ENCODE data around the gene SLC33A1.

The SLC33A1 gene

DNA sequence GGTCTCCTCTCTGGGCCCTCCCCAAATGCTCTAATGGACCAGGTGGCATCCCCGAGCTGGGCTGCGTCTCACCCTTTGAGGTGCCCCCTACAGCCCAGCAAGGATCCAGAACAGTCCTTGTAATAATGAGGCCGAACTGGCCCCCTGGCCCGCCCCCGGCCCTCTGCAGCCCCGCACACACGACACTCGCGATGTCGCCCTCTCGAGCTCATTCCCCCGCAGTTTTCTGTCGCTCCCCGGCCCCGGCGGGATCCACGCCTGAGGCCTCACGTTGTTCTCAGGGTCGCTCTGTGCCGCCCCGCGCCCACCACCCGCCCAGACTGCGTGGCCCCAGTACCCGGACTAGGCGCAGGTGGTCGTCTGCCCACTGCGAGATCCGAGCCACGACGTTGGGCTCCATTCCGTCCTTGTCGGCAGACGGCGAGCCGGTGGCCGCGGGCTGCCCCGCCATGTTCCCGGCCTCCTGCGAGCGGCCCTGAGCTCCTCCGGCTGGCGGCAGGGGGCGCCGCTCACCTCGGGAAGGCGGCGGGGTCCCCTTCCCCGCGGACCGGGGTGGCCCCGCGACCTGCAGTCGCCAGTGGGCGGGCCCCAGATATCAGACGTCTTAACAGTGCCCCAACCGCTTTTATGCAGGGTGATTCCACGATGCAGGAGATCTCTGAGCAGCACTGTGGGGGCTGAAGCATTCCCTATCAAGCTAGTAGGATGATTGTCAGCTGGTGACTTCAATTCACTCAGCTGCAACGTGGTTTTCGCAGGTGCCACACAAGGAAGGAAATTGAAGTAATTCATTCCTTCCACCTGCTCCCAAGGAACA, 48.2 kb downstream of the SLC33A1 start, which contains the start of gene C3orf33:
C3orf33 (minus strand) TSS at position 477 of the 817 bp plus-strand sequence; CDS start at position 451, 26 bp downstream.
- H3K36me3 ChIP-seq (ENCODE audit: control insufficient read depth, insufficient read depth, low read length): no peaks in the 10 kb centered on the region
- H3K4me1 ChIP-seq (ENCODE audit: control insufficient read depth, insufficient read depth, low read length): no peaks in the 10 kb centered on the region
- peak within 1 kb of the TSS; percentile 78 for H3K27ac ChIP-seq (ENCODE audit: low read depth, low read length)
- H3K4me3 ChIP-seq (ENCODE audit: low read length): peak within 1 kb of the TSS; percentile 59
- H3K27me3 ChIP-seq (ENCODE audit: control insufficient read depth, insufficient read depth, low read length): no peaks in the 10 kb centered on the region
- H3K9ac ChIP-seq (ENCODE audit: low read length): peak within 1 kb of the TSS; percentile 57

DNA sequence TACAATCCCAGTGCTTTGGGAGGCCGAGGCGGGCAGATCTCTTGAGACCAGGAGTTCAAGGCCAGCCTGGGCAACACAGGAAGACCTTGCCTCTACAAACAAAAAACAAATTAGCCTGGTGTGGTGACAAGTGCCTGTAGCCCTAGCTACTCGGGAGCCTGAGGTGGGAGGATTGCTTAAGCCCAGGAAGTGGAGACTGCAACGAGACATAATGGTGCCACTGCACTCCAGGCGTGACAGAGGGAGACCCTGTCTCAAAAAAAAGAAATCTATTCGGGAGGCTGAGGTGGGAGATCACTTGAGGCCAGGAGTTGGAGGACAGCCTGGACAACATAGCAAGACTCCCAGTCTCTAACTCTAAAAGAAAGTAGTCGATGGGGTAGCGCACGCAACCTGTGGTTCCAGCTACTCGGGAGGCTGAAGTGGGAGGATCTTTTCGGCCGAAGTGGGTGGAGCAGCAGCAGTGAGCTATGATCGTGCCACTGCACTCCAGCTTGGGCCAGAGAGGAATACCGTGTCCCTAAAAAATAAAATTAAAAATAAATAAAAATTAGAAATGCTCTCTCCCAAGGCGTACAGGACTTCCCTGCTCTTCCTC, 48.9 kb downstream of the SLC33A1 start:
- Histone ChIP-seq H3K4me3 (ENCODE audit: low read length) (peak overlapping the region; percentile 59), H3K9ac (ENCODE audit: low read length) (peak overlapping the region; percentile 57), H3K27ac (ENCODE audit: low read depth, low read length) (peak overlapping the region; percentile 78), H3K36me3 (ENCODE audit: control insufficient read depth, insufficient read depth, low read length) (peaks cover under 1% of the 10 kb centered on the region), H3K4me1 (ENCODE audit: control insufficient read depth, insufficient read depth, low read length) (no peaks in the 10 kb centered on the region), H3K27me3 (ENCODE audit: control insufficient read depth, insufficient read depth, low read length) (no peaks in the 10 kb centered on the region)

DNA sequence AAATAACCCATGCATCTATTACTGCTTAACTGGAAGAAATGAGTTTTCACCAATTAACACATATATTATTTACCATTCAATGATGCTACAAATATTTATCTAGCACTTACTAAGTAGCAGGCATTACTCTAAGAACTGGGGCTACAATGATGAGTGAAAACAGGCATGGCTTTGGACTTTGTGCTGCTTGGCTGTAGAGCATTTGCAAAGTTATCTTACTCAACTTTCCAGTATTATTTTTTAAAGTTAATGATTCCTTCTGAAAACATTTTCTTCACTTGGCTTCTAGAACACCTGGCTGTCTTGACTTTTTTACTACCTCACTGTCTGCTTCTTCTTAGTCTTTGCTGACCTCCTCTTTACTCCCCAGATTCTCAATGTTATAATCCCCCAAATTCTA, 49.9 kb downstream of the SLC33A1 start:
- Histone ChIP-seq H3K9ac (ENCODE audit: low read length) (no peak overlapping the region), H3K4me3 (ENCODE audit: low read length) (no peak overlapping the region), H3K27ac (ENCODE audit: low read depth, low read length) (no peak overlapping the region), H3K27me3 (ENCODE audit: control insufficient read depth, insufficient read depth, low read length) (no peaks in the 10 kb centered on the region), H3K36me3 (ENCODE audit: control insufficient read depth, insufficient read depth, low read length) (peaks cover 2% of the 10 kb centered on the region), H3K4me1 (ENCODE audit: control insufficient read depth, insufficient read depth, low read length) (no peaks in the 10 kb centered on the region)

DNA sequence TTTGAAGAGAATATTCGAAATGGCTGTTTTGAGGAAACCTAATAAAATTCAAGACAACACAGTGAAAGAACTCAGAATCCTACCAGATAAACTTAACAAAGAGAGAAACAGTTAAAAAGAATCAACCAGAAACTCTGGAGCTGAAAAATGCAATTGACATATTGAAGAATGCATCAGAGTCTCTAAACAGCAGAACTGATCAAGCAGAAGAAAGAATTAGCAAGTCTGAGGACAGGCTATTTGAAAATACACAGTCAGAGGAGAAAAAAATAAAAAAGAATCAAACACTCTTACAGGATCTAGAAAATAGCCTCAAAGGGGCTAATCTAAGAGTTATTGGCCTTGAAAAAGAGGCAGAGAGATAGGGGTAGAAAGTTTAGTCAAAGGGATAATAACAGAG, 61.7 kb downstream of the SLC33A1 start:
- Histone ChIP-seq H3K27ac (ENCODE audit: low read depth, low read length) (no peak overlapping the region), H3K4me3 (ENCODE audit: low read length) (no peak overlapping the region), H3K4me1 (ENCODE audit: control insufficient read depth, insufficient read depth, low read length) (no peaks in the 10 kb centered on the region), H3K36me3 (ENCODE audit: control insufficient read depth, insufficient read depth, low read length) (peaks cover 4% of the 10 kb centered on the region), H3K9ac (ENCODE audit: low read length) (no peak overlapping the region), H3K27me3 (ENCODE audit: control insufficient read depth, insufficient read depth, low read length) (no peaks in the 10 kb centered on the region)

DNA sequence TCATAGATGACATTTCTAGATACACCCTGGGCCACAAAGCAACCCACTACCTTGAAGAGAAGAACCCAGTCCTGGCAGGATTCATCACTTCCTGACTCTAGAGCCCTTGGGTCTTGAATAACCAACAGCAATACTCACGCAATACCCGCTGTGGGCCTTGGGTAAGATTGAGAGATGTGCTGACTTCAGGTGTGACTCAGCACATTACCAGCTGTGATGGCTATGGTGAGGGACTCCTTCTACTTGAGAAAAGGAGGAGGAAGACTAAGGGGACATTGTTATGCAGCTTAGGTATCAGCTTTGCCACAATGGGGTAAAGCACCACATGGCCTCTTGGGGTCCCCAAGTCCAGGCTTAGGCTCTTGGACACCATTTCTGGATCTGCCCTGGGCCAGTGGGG, 63.0 kb downstream of the SLC33A1 start:
- Histone ChIP-seq H3K36me3 (ENCODE audit: control insufficient read depth, insufficient read depth, low read length) (peaks cover 4% of the 10 kb centered on the region), H3K9ac (ENCODE audit: low read length) (no peak overlapping the region), H3K27me3 (ENCODE audit: control insufficient read depth, insufficient read depth, low read length) (no peaks in the 10 kb centered on the region), H3K4me3 (ENCODE audit: low read length) (no peak overlapping the region), H3K4me1 (ENCODE audit: control insufficient read depth, insufficient read depth, low read length) (no peaks in the 10 kb centered on the region), H3K27ac (ENCODE audit: low read depth, low read length) (no peak overlapping the region)

DNA sequence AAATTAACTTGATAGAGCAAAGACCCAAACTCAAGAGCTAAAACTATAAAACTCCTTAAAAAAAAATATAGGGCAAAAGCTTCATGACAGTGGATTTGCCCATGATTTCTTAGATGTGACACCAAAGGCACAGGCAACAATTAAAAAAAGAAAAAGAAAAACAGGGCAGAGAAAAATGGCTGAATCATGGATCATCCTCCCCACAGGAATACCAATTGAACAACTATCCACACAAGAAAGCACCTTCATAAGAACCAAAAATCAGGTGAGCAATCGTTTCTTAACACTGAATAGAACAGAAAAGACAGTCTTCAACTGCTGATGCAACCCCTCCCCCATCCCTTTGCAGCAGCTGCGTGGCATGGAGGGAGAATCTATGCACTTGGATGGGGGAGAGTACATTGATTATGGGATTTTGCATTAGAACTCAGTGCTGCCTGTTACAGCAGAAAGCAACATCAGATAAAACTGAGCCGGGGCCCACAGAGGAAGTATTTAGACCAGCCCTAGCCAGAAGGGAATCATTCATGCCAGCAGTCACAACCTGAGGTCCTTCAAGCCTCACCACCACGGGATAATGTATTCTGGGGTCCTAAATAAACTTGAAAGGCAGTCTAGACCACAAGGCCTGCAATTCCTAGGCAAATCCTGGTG, 63.8 kb downstream of the SLC33A1 start:
- Histone ChIP-seq H3K4me3 (ENCODE audit: low read length) (no peak overlapping the region), H3K4me1 (ENCODE audit: control insufficient read depth, insufficient read depth, low read length) (no peaks in the 10 kb centered on the region), H3K36me3 (ENCODE audit: control insufficient read depth, insufficient read depth, low read length) (peaks cover 4% of the 10 kb centered on the region), H3K9ac (ENCODE audit: low read length) (no peak overlapping the region), H3K27me3 (ENCODE audit: control insufficient read depth, insufficient read depth, low read length) (no peaks in the 10 kb centered on the region), H3K27ac (ENCODE audit: low read depth, low read length) (no peak overlapping the region)

DNA sequence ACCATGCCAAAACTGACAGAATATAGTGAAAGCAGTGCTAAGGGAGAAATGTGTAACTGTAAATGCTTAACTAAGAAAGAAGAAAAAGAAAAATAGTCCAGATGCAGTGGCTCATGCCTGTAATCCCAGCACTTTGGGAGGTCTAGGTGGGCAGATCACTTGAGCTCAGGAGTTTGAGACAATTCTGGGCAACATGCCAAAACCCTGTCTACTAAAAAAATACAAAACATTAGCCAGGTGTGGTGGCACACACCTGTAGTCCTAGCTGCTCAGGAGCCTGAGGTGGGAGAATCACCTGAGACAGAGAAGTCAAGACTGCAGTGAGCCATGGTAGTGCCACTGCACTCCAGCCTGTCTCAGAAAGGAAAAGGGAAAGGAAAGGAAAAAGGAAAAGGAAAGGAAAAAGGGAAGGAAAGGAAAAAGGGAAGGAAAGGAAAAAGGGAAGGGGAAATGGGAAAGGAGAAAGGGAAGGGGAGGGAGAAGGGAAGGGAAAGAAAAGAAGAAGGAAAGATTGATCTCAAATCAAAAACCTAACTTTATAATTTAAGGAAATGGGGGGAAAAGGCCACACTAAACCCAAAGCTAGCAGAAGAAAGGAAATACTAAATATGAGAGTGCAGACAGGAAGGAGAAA, 68.4 kb downstream of the SLC33A1 start:
- no peaks in the 10 kb centered on the region for H3K27me3 ChIP-seq (ENCODE audit: control insufficient read depth, insufficient read depth, low read length)
- H3K36me3 ChIP-seq (ENCODE audit: control insufficient read depth, insufficient read depth, low read length): peaks cover 2% of the 10 kb centered on the region
- no peak overlapping the region for H3K27ac ChIP-seq (ENCODE audit: low read depth, low read length)
- H3K9ac ChIP-seq (ENCODE audit: low read length): no peak overlapping the region
- H3K4me1 ChIP-seq (ENCODE audit: control insufficient read depth, insufficient read depth, low read length): no peaks in the 10 kb centered on the region
- no peak overlapping the region for H3K4me3 ChIP-seq (ENCODE audit: low read length)

DNA sequence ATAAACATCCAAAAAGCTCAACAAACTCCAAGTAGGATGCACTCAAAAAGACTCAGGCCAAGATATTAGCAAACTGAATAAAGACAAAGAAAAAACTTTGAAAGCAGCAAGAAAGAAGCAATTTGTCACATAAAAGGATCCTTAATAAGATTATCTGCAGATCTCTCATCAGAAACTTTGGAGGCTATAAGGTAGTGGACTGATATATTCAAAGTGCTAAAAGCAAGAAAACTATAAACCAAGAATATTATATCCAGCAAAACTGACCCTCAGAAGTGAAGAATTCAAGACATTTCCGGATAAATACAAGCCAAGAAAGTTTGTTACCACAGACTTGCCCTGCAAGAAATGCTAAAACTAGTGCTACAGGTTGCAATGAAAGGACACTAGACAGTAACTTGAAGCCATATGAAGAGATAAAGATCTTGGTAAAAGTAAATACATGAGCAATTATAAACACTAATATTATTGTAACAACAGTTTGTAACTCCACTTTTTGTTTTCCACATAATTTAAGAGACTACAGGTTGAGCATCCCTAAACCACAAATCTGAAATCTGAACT, 71.8 kb downstream of the SLC33A1 start:
- H3K36me3 ChIP-seq (ENCODE audit: control insufficient read depth, insufficient read depth, low read length): no peaks in the 10 kb centered on the region
- no peak overlapping the region for H3K27ac ChIP-seq (ENCODE audit: low read depth, low read length)
- H3K27me3 ChIP-seq (ENCODE audit: control insufficient read depth, insufficient read depth, low read length): no peaks in the 10 kb centered on the region
- H3K4me3 ChIP-seq (ENCODE audit: low read length): no peak overlapping the region
- no peaks in the 10 kb centered on the region for H3K4me1 ChIP-seq (ENCODE audit: control insufficient read depth, insufficient read depth, low read length)
- no peak overlapping the region for H3K9ac ChIP-seq (ENCODE audit: low read length)

DNA sequence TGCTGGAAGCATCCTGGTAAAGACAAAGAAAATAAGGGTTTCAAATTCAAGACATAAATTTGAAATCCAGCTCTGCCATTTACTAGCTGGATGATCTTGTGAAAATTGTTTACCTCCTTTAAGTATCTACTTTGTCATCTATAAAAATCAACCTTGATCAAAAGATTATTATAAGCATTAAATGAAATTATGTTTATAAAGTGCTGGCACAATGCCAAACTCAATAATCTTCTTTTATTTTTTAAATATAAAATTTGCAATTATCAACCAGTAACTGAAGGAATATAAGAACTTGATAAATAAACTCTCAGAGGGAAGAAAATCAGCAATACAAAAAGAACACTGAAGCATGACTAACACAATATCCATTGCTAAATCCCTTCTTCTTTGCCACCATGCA, 73.9 kb downstream of the SLC33A1 start:
- H3K27ac ChIP-seq (ENCODE audit: low read depth, low read length): no peak overlapping the region
- no peak overlapping the region for H3K4me3 ChIP-seq (ENCODE audit: low read length)
- H3K27me3 ChIP-seq (ENCODE audit: control insufficient read depth, insufficient read depth, low read length): no peaks in the 10 kb centered on the region
- no peak overlapping the region for H3K9ac ChIP-seq (ENCODE audit: low read length)
- no peaks in the 10 kb centered on the region for H3K4me1 ChIP-seq (ENCODE audit: control insufficient read depth, insufficient read depth, low read length)
- H3K36me3 ChIP-seq (ENCODE audit: control insufficient read depth, insufficient read depth, low read length): no peaks in the 10 kb centered on the region

DNA sequence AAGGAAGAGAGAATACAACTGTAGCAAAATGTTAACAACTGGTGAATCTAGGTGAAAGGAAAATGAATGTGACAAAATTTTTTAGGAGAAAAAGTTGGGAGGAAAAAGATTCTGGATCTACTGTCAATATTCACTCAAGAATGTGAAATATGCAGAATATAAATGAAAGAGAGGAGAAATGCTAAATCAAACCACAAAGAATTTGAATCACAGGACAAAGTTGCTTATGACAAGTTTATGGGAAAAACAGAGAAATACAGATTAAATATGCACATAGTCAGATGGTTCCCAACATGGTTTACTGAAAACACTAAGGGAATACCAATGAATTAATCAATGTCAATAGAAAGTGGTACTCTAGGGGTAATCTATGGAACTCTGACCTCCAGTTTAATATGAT, 75.8 kb downstream of the SLC33A1 start:
- Histone ChIP-seq H3K9ac (ENCODE audit: low read length) (no peak overlapping the region), H3K27me3 (ENCODE audit: control insufficient read depth, insufficient read depth, low read length) (no peaks in the 10 kb centered on the region)

DNA sequence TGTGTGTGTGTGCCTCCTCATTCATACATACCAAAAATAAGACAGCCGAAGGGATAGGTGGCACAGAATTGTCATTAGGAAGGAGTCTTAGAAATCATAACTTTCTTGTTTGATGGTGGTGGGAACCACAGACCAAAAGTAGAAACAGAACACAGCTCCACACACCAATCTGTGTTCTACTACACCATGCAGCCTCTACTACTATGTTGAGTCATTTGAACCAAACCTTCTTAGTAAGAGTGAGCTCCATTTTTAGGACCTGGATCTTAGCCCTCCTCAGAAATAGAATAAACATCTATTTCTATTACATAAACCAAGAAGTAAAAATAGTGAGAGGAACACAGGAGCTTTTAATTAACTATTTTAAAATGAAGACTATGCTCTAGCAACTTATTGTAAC, 81.4 kb downstream of the SLC33A1 start:
- Histone ChIP-seq H3K36me3 (ENCODE audit: control insufficient read depth, insufficient read depth, low read length) (no peaks in the 10 kb centered on the region), H3K9ac (ENCODE audit: low read length) (no peak overlapping the region), H3K27ac (ENCODE audit: low read depth, low read length) (no peak overlapping the region), H3K4me3 (ENCODE audit: low read length) (no peak overlapping the region), H3K27me3 (ENCODE audit: control insufficient read depth, insufficient read depth, low read length) (no peaks in the 10 kb centered on the region), H3K4me1 (ENCODE audit: control insufficient read depth, insufficient read depth, low read length) (peaks cover 3% of the 10 kb centered on the region)

More for the DNA sequence above, 75.8 kb downstream of the SLC33A1 start:
- Histone ChIP-seq H3K4me3 (ENCODE audit: low read length) (no peak overlapping the region), H3K4me1 (ENCODE audit: control insufficient read depth, insufficient read depth, low read length) (no peaks in the 10 kb centered on the region), H3K36me3 (ENCODE audit: control insufficient read depth, insufficient read depth, low read length) (no peaks in the 10 kb centered on the region), H3K27ac (ENCODE audit: low read depth, low read length) (no peak overlapping the region)

DNA sequence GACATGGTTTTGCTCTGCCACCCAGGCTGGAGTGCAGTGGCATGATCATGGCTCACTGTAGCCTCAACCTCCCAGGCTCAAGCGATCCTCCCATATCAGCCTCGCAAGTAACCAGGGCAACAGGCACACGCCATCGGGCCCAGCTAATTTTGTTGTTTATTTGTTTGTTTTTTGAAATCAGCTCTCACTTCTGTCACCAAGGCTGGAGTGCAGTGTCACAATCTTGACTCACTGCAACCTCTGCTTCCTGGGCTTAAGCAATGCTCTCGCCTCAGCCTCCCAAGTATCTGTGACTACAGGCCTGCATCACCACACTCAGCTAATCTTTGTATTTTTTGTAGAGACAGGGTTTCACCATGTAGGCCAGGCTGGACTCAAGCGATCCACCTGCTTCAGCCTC, 83.1 kb downstream of the SLC33A1 start:
- Histone ChIP-seq H3K9ac (ENCODE audit: low read length) (no peak overlapping the region), H3K4me1 (ENCODE audit: control insufficient read depth, insufficient read depth, low read length) (peaks cover 3% of the 10 kb centered on the region), H3K4me3 (ENCODE audit: low read length) (no peak overlapping the region)

More for the DNA sequence above, 83.1 kb downstream of the SLC33A1 start:
- Histone ChIP-seq H3K27ac (ENCODE audit: low read depth, low read length) (no peak overlapping the region), H3K27me3 (ENCODE audit: control insufficient read depth, insufficient read depth, low read length) (no peaks in the 10 kb centered on the region), H3K36me3 (ENCODE audit: control insufficient read depth, insufficient read depth, low read length) (no peaks in the 10 kb centered on the region)

Data from rectal smooth muscle tissue (tissue), 1 donor.